ENCODE data around the gene TBK1.

GRCh38 chr12:64545081-64545382, 93.1 kb downstream of the TBK1 start:
- TF ChIP-seq POLR2A (IDR thresholded peaks at IDR 0.05; ENCODE audit: low read length): no peak
- TF ChIP-seq CTCF (IDR thresholded peaks at IDR 0.05): no peak
- TF ChIP-seq RAD21 (conservative IDR thresholded peaks at IDR 0.05 in 1 of 2, IDR thresholded peaks at IDR 0.05 in 1 of 2): no peak
- TF ChIP-seq KDM1A (IDR thresholded peaks at IDR 0.05; ENCODE audit: low read depth): no peak
- TF ChIP-seq JUN (IDR thresholded peaks at IDR 0.05): no peak
